HG03060 (cell line): ENCODE measurements around the gene PCDHB6.
"Not testable (repeated sequence)": the region's sequence is repeated elsewhere in the genome, so short reads cannot be mapped to it uniquely, and the experiment has no call there.

Experiments used
- ATAC-seq: cut with Tn5 transposase; IDR thresholded peaks from one replicate; pipeline ENCODE4 v1.9.1; 2021; ENCODE audit warnings: low read depth, moderate number of reproducible peaks; ENCODE audit not compliant: unreplicated experiment

The PCDHB6 gene

DNA sequence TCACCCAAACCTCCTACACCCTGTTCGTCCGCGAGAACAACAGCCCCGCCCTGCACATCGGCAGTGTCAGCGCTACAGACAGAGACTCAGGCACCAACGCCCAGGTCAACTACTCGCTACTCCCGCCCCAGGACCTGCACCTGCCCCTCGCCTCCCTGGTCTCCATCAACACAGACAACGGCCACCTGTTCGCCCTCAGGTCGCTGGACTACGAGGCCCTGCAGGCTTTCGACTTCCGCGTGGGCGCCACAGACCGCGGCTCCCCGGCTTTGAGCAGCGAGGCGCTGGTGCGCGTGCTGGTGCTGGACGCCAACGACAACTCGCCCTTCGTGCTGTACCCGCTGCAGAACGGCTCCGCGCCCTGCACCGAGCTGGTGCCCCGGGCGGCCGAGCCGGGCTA lies 51.3 kb downstream of the PCDHB6 start:
- not testable (repeated sequence) for ATAC-seq

DNA sequence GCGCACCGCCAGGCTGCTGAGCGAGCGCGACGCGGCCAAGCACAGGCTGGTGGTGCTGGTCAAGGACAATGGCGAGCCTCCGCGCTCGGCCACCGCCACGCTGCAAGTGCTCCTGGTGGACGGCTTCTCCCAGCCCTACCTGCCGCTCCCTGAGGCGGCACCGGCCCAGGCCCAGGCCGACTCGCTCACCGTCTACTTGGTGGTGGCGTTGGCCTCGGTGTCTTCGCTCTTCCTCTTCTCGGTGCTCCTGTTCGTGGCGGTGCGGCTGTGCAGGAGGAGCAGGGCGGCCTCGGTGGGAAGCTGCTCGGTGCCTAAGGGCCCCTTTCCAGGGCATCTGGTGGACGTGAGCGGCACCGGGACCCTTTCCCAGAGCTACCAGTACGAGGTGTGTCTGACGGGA lies 51.8 kb downstream of the PCDHB6 start:
- ATAC-seq = not testable (repeated sequence)
